Sigmoid colon (tissue), 4 donors: Measurements from ENCODE around the gene CDKL1.
"Not testable (repeated sequence)": the region's sequence is repeated elsewhere in the genome, so short reads cannot be mapped to it uniquely, and the experiment has no call there.

Experiments used
- EP300 ChIP-seq, 4 donors: sonication (generic); formaldehyde crosslinking; IDR thresholded peaks; one replicate each; pipeline ENCODE4 v1.6.1; 2017; ENCODE audit warnings: antibody characterized with exemption in 4 of 4
- POLR2A ChIP-seq, 2 donors: fragments of 450-650 bp; IDR thresholded peaks; one replicate each; pipeline ENCODE4 v1.6.1; 2016; ENCODE audit warnings: antibody characterized with exemption in 2 of 2, mild to moderate bottlenecking in 2 of 2, moderate library complexity in 2 of 2
- TF ChIP-seq, protein P1 (sequence below), 4 experiments: fragments of 450-650 bp in 3 of 4; fragments of 200-600 bp in 1 of 4; IDR thresholded peaks; one replicate each; pipeline ENCODE4 v1.5.1; 2016 to 2019; ENCODE audit warnings: antibody characterized with exemption in 4 of 4, mild to moderate bottlenecking in 3 of 4, moderate library complexity in 2 of 4

- TF ChIP-seq, protein P1, sequence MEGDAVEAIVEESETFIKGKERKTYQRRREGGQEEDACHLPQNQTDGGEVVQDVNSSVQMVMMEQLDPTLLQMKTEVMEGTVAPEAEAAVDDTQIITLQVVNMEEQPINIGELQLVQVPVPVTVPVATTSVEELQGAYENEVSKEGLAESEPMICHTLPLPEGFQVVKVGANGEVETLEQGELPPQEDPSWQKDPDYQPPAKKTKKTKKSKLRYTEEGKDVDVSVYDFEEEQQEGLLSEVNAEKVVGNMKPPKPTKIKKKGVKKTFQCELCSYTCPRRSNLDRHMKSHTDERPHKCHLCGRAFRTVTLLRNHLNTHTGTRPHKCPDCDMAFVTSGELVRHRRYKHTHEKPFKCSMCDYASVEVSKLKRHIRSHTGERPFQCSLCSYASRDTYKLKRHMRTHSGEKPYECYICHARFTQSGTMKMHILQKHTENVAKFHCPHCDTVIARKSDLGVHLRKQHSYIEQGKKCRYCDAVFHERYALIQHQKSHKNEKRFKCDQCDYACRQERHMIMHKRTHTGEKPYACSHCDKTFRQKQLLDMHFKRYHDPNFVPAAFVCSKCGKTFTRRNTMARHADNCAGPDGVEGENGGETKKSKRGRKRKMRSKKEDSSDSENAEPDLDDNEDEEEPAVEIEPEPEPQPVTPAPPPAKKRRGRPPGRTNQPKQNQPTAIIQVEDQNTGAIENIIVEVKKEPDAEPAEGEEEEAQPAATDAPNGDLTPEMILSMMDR (IDR thresholded peaks at IDR 0.05), result not testable (repeated sequence)
- not testable (repeated sequence) for TF ChIP-seq EP300, POLR2A (IDR thresholded peaks at IDR 0.05)
Measured at GRCh38 chr14:50365572-50365971, 31.1 kb downstream of the CDKL1 start.
